ENCODE data around the gene PNKP. TPM values are rescaled to one million over a fixed set of nuclear protein-coding genes. Genes with fewer than 3 reads are reported as not detected.

Gene PNKP
- total RNA-seq, 4 donors from 2014 or later = 33.9 to 69.7 (median 50.2) TPM

- no peak for ATAC-seq (ENCODE audit: low FRiP score)
- no peak for DNase-seq (ENCODE audit: low spot score)
- no peak for TF ChIP-seq CTCF (IDR thresholded peaks at IDR 0.05)
These were observed 41.4 kb upstream of the PNKP start for GRCh38 chr19:49908480-49909420.

GRCh38 chr19:49907745-49908446, 40.5 kb upstream of the PNKP start:
- no peak for DNase-seq (ENCODE audit: low spot score)
- ATAC-seq (ENCODE audit: low FRiP score) = no peak
- no peak for TF ChIP-seq CTCF (IDR thresholded peaks at IDR 0.05)

GRCh38 chr19:49906879-49907564, 39.6 kb upstream of the PNKP start:
- DNase-seq (ENCODE audit: low spot score) (no peak), ATAC-seq (ENCODE audit: low FRiP score) (no peak)
- no peak for TF ChIP-seq CTCF (IDR thresholded peaks at IDR 0.05)

GRCh38 chr19:49904136-49904535, 36.8 kb upstream of the PNKP start:
- no peak for TF ChIP-seq CTCF (IDR thresholded peaks at IDR 0.05)
- DNase-seq (ENCODE audit: low spot score) (no peak), ATAC-seq (ENCODE audit: low FRiP score) (no peak)

DNA sequence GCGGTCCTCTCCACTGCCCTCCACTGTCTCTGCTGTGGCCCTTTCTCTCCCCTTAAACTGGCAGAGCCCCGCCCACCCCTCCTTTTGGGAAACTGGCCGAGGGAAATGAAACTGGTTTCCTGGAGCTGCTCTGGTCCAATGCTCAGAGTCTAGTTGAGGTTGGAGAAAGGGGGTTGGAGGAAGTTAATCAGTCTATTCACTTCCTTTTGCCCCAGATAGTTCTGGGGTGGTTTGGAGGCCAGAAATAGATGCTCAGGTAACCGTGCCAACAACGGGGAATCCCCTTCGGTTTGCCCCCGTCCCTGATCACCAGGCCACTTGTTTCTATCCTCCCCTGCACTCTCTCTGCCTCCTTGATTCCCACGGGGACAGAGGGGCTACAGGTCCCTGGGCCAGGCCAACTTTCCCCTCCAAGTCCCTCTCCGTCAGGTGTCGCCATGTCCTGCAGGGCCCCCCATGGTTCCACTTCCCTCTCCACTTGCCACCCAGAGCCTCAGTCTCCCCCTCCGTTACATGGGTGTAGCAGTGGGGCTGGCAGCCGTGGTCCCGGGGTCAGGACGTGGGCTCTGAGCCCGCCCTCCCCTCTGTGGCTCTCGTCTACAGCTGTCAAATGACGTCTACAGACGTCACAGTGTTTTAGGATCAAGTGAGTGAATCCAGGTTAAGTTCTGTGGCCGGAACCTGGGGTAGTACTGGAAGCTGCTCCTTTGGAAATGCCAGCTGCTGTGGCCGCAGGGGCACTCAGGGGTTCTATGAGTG, 29.7 kb upstream of the PNKP start, which contains the start of gene IL4I1:
IL4I1 (minus strand) TSS at position 25 of the 759 bp plus-strand sequence. CDS start 727 bp downstream, outside the sequence.
- no peak for DNase-seq (ENCODE audit: low spot score)
- no peak for TF ChIP-seq CTCF (IDR thresholded peaks at IDR 0.05)
- peak; percentile 21 for ATAC-seq (ENCODE audit: low FRiP score)

DNA sequence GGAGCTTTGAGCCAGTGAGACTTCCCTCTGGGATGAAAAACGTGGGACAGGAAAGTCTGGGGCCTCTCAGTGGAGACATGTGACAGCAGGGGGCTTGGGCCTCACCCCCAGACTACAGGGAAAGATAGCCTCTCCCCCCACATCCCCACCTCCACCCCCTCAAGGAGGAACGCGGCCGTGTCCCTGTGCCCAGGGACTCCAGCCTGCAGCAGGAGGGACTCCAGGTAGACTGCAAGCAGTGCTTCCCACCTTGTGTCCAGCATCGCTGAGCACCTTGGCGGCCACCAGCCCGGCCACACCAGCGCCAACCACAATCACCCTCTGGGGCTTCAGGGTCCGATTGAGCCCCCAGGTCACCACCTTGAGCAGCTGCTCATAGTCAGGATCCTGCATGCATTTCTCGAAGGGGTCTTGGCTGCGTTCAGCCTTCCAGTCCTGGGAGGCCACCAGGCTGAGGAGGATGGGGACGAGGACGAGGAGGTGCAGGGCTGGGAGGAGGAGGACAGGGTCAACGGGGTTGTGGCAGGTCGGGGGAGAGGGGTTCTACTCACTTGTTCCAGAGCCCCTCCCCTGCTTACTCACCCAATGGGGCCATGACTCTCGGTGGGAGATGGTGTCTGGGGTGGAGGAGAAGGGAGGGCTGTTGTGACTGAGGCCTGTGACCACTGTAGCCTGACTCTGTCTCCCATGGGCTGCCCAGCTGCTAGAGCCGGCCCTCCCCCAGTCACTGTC, 28.4 kb upstream of the PNKP start:
- DNase-seq (ENCODE audit: low spot score) = no peak
- ATAC-seq (ENCODE audit: low FRiP score) = no peak
- no peak for TF ChIP-seq CTCF (IDR thresholded peaks at IDR 0.05)
